RWPE1 (cell line): ENCODE results near the gene TBC1D14.

Experiments used
- CTCF ChIA-PET: fragments of 350-600 bp; sonication (Branson Sonifier 250); formaldehyde crosslinking; extraction: SDS; loops from one replicate; lab custom pipeline; 2021; lab: Yijun Ruan, JAX
- POLR2A ChIA-PET: fragments of 400-600 bp; formaldehyde crosslinking; extraction: SDS; loops from one replicate; lab custom pipeline; 2020; ENCODE audit warnings: antibody characterized with exemption; ENCODE audit not compliant: low non-redundant PET; lab: Yijun Ruan, JAX
- DNase-seq: peaks from one replicate; pipeline ENCODE4 v3.0.0; 2012; ENCODE audit warnings: low spot score
- H3K27ac ChIP-seq: fragments of 450-650 bp; 2 replicates; pipeline ENCODE4 v1.5.1; 2017
- TF ChIP-seq, protein P1 (sequence below): fragments of 450-650 bp; conservative IDR thresholded peaks from 2 replicates; pipeline ENCODE4 v1.5.1; 2017; ENCODE audit warnings: low read depth, mild to moderate bottlenecking

TBC1D14 gene

DNA sequence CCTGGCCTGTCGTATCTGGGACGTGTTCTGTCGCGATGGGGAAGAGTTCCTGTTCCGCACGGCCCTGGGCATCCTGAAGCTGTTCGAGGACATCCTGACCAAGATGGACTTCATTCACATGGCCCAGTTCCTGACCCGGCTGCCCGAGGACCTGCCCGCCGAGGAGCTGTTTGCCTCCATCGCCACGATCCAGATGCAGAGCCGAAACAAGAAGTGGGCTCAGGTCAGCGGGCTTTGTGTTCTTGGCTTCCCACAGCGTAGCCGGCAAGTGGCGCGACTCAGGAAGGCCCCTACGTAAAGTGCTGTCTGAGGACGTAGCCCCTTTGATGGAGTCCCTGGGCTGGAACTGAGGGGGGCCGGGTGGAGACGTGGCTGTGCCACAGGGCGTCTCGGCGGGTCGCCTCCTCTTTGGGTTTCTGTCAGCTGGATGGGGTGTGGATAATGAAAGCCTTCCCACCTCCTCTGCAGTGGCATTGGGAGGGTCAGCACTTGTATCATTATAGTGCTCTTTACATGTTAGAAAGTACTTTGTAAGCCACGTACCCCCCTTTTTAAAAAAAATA, 115.5 kb downstream of the TBC1D14 start:
- ChIA-PET POLR2A (no interaction called here), CTCF (no interaction called here)

DNA sequence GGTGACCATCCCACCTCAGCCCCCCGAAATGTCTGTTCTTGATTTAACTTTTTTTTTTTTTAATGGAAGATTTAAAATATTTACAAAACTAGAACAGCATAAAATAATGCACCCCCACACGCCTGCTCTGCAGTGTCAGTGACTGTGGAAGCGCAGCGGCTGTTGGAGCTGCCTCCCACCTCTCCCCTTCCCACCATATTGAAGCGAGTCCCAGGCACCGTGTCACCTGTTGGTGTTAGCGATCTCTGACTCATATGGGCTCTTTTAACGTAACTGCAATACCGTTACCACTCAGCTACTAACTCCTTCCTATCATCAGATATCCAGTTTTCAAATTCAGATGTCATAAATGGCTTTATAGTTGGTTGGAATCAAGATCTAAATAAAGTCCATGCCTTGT, 116.5 kb downstream of the TBC1D14 start:
- POLR2A ChIA-PET = no interaction called here
- H3K27ac ChIP-seq = no peak overlapping the region
- no peak for DNase-seq
- CTCF ChIA-PET = interaction anchor here (0.5 kb wide), 1 partner anchor 81 kb away, joined by 7 read pairs; no protein-coding TSS in a partner anchor
- TF ChIP-seq, protein P1, sequence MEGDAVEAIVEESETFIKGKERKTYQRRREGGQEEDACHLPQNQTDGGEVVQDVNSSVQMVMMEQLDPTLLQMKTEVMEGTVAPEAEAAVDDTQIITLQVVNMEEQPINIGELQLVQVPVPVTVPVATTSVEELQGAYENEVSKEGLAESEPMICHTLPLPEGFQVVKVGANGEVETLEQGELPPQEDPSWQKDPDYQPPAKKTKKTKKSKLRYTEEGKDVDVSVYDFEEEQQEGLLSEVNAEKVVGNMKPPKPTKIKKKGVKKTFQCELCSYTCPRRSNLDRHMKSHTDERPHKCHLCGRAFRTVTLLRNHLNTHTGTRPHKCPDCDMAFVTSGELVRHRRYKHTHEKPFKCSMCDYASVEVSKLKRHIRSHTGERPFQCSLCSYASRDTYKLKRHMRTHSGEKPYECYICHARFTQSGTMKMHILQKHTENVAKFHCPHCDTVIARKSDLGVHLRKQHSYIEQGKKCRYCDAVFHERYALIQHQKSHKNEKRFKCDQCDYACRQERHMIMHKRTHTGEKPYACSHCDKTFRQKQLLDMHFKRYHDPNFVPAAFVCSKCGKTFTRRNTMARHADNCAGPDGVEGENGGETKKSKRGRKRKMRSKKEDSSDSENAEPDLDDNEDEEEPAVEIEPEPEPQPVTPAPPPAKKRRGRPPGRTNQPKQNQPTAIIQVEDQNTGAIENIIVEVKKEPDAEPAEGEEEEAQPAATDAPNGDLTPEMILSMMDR = no peak

More for the DNA sequence above, 115.5 kb downstream of the TBC1D14 start:
- TF ChIP-seq, protein P1 = no peak
- no peak for DNase-seq
- H3K27ac ChIP-seq = peak overlapping the region; percentile 92

GRCh38 chr4:7027284-7027683, 117.7 kb downstream of the TBC1D14 start:
- POLR2A ChIA-PET = no interaction called here
- DNase-seq = no peak
- TF ChIP-seq, protein P1 = no peak
- CTCF ChIA-PET = no interaction called here
- no peak overlapping the region for H3K27ac ChIP-seq

GRCh38 chr4:7027913-7028312, 118.3 kb downstream of the TBC1D14 start:
- ChIA-PET POLR2A (no interaction called here), CTCF (no interaction called here)
- DNase-seq = no peak
- no peak overlapping the region; the same call in 1 of the 2 replicates for H3K27ac ChIP-seq
- TF ChIP-seq, protein P1 = no peak

DNA sequence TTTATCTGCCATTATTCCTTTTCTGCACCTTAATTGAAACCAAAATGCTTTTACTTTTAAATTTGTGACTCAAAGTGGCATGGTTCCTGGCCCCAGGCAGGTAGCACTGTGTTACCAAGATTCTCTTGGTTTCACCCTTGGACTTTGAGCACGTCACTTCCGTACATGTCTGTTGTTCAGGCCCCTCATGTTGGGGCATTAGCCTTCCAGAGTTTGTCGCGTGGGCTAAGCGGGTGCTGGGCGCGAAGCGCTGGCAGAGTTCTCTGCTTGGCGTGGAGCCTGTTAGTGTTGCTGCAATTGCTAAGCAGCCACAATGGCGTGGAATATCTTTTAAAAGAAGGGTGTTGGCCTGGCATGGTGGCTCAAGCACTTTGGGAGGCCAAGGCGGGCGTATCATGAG, 119.6 kb downstream of the TBC1D14 start:
- DNase-seq = no peak
- ChIA-PET POLR2A (no interaction called here), CTCF (no interaction called here)
- TF ChIP-seq, protein P1 = no peak
- no peak overlapping the region; the same call in 1 of the 2 replicates for H3K27ac ChIP-seq

- TF ChIP-seq, protein P1 = no peak
- no peak overlapping the region for H3K27ac ChIP-seq
- ChIA-PET POLR2A (no interaction called here), CTCF (no interaction called here)
- DNase-seq = no peak
Observed at GRCh38 chr4:7029921-7030320, 120.3 kb downstream of the TBC1D14 start.

DNA sequence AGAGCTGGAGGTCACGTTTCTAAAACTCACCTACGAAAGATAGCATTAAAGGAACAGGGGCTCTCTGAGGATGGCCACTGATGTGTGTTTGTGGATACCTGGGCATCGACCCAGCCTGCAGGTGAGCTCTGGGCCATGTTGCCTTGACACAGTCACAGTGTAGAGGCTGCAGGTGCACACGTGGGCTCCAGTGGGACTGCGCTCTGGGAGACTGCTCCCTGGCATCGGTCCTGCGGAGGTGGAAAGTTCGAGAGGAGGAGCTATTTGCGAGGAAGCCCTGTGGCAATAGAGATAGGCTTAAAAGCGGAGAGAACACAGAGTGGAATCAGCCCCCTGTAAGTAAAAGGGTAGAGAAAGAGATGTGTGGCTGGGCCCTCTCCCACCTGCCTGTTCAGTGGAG, 121.2 kb downstream of the TBC1D14 start:
- POLR2A ChIA-PET = no interaction called here
- no peak for DNase-seq
- H3K27ac ChIP-seq = peak overlapping the region; percentile 42; the same call in 1 of the 2 replicates
- TF ChIP-seq, protein P1 = no peak
- CTCF ChIA-PET = no interaction called here
